Activated gamma-delta T cell treated with anti-CD3 and anti-CD28 coated beads, Interleukin-2, amount 50 U/mL, for 16 hours (primary cell): ENCODE measurements around the gene RPS29.
"Not testable (repeated sequence)": the region's sequence is repeated elsewhere in the genome, so short reads cannot be mapped to it uniquely, and the experiment has no call there.

Source experiments
- DNase-seq: peaks from one replicate; pipeline ENCODE4 v3.0.0-alpha.2; 2020; ENCODE audit warnings: low read depth

RPS29 gene

GRCh38 chr14:49598189-49598484, 12.0 kb upstream of the RPS29 start:
- no peak for DNase-seq

GRCh38 chr14:49594347-49595091, 8.3 kb upstream of the RPS29 start:
- DNase-seq: no peak

DNA sequence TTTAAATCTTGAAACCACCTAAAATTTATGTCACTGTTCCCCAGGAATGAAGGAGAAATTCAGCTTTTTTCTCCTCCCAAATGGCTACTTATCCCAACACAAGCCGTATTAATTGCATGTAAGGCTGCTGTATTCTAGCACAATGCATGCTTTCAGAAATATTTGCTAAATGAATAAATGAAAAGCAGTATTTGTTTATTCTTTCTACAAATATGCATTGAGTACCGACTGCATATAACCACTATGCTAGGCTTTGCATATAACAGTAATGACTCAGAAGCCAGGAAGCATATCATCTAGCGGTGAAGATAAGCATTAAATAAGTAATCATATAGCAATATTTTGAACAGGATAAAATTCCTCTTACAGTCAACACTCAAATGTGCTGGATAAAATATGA, 6.8 kb upstream of the RPS29 start:
- no peak for DNase-seq

GRCh38 chr14:49589387-49589786, 3.2 kb upstream of the RPS29 start:
- DNase-seq: no peak

GRCh38 chr14:49586673-49587460, 687 bp upstream of the RPS29 start:
- peak; percentile 17 for DNase-seq

DNA sequence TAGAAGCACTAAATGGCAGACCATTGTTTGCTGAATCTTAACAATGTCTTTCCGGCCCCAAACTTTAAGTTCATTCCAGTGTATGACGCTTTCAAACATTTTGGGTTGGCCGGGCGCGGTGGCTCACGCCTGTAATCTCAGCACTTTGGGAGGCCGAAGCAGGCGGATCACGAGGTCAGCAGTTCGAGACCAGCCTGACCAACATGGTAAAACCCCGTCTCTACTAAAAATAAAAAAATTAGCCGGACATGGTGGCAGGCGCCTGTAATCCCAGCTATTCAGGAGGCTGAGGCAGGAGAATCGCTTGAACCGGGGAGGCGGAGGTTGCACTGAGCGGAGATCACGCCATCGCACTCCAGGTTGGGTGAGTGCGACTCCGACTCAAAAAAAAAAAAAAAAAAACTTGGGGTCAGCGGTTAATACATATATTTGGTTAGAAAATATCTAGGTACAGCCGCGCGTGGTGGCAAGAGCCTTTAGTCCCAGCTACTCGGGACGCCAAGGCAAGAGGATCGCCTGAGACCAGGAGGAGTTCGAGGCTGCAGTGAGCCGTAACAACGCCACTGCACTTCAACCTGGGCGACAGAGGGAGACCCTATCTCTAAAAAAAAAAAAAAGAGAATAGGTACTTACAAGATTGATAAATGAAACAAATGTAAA, 1.1 kb downstream of the RPS29 start:
- DNase-seq: not testable (repeated sequence)

DNA sequence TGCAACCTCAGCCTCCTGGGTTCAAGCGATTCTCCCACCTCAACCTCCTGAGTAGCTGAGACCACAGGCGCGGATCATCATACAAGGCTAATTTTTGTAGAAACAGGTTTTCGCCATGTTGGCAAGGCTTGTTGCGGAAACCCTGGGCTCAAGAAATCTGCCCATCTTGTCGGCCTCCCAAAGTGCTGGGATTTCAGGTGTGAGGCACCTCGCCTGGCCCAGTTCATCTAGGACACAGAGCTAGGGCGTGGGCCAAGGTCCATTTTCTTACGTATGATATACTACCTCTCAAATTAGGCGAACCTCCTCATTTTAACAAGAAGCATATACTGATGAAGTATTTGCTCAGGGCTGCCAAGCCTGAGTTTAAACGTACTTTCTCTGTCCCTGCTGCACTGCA, 2.1 kb downstream of the RPS29 start:
- no peak for DNase-seq

- DNase-seq: no peak
These were observed 2.6 kb downstream of the RPS29 start for GRCh38 chr14:49583629-49584028.

DNA sequence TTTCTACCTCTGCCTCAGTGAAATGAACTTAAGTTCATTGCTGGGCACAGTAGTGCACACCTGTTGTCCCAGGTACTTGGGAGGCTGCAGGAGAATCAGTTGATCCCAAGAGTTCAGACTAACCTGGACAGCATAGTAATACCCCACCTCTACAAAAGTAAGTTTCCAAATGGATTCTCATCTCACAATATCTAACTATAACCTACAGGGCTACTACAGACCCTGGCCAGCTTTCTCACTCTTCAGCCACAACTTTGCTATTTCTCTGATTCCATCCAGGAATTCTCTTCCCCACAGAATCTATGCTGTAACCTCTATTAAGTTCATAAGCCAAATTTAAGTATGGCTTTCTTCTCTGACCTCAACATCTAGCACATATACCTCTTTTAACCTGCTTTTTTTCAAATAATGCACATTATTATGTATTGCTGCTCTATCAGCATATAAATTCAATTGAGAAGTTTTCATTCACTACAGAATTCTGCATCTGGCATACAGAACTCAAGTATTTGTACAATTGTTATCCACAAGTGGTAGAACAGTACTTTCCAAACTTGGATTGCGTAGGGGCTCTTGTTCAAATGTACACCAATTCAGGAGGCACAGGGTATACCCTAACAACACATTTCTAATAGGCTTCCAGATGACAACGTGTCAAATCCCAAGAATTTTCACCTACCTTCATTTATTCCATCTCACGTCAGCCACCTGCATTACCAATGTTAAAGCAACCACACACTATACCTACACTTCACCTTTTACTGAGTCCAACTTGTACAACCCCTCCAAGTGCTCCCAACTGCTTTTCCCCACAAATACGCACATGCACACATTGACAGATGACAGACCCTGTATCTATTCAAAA, 3.8 kb downstream of the RPS29 start:
- DNase-seq: no peak

DNA sequence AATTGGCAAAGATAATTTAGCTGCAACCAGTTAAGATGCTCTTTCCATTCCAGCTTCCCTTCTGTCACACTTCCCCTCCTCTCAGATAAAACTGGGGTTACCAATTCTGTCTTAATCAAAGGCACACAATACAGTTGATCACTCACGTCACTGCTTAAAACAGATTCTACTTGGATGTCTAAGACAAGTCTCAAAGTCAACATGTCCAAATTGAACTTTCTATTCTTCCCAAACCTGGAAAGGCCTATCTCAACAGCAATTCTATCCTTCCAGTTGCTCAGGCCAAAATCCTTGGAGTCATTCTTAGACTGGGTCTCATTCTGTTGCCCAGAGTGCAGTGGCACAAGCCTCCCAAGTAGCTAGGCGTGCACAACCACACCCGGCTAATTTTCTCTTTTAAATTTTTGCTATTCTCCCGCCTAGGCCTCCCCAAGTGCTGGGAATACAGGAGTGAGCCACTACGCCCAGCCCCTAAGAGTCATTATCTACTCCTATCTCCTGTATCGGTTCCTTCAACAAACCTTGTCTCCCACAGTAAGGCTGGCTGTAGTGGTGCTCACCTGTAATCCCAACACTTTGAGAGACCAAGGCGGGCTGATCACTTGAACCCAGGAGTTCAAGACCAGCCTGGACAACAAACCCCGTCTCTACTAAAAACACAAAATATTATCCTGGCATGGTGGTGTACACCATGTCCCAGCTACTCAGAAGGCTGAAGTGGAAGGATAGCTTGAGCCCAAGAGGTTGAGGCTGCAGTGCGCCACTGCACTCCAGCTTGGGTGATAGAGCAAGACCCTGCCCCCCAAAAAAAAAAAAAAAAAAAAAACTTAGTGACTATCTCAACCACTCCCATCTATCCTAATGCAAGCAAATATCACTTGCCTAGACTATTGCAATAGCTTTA, 4.7 kb downstream of the RPS29 start:
- no peak for DNase-seq

- no peak for DNase-seq
These were observed 6.3 kb downstream of the RPS29 start for GRCh38 chr14:49579841-49580240.

DNA sequence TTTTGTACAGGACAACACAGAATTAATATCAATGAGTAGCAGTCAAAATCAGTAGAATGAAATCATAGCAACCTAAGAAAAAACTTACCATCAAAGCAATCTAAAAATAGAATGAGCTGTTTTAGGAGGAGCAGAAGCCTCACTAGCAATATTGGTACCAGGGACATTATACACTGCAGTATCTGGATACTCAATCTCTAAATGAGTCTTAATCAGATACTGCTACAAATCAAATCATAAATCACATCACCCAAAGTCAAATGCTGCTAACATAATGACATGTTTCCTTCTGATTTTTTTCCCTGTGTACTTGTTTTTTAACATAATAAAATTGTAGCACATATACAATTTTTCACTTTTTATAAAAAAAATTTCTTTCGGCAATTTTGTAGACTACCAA, 8.0 kb downstream of the RPS29 start:
- DNase-seq: no peak

DNA sequence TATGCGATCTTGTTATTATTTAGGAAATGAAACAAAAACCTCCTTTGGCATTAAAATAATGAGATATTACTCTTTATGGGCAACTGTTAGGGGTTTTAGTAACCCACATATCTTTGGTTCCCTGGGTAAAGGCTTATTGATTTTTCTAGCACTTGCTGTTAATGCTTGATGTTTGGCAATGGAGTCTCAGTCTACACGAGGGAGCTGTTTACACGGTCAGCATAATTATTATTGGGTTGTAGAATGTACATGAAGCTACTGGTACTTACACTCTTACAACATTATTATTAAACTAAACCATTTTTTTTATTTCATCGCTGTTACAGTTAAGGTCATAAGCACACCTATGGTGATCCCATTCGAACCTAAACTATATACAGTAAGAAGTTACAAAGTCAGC, 12.1 kb downstream of the RPS29 start:
- DNase-seq: no peak

DNA sequence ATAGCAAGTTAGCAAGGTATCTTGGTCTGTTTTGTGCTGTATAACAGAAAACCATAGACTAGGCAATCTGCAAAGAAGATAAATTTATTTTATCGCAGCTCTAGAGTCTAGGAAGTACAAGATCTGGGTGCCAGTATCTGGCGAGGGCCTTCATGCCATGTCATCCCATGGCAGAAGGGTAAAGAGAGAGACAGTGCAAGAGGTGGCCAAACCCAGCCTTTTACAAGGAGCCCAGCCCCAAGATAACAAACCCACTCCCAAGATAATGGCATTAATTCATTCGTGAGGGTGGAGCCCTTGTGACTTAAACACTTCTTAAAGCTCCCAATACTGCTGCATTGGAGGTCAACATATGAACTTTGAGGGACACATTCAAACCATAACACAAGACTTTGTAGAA, 16.9 kb downstream of the RPS29 start:
- DNase-seq: no peak

- DNase-seq: no peak
These were observed 19.5 kb downstream of the RPS29 start for GRCh38 chr14:49566714-49567113.

DNA sequence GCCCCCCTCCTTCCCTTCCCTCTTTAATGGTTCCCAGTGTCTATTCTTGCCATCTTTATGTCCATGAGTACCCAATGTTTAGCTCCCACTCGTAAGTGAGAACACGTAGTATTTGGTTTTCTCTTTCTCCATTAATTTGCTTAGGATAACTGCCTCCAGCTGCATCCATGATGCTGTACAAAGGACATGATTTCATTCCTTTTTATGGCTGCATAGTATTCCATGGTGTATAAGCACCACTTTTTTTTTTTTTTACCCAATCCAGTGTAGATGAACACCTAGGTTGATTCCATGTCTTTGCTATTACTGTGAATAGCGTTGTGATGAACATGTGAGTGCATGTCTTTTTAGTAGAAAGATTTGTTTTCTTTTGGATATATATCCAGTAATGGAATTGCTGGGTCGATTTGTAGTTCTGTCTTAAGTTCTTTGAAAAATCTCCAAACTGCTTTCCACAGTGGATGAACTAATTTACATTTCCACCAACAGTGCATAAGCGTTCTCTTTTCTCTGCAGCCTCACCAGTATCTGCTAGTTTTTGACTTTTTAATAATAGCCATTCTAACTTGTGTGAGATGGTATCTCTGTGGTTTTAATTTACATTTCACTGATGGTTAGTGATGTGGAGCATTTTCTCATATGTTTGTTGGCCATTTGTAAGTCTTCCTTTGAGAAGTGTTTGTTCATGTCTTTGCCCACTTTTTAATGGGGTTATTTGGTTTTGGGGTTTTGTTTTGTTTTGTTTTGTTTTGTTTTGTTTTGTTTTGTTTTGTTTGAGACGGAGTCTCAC, 26.0 kb downstream of the RPS29 start:
- no peak for DNase-seq

DNA sequence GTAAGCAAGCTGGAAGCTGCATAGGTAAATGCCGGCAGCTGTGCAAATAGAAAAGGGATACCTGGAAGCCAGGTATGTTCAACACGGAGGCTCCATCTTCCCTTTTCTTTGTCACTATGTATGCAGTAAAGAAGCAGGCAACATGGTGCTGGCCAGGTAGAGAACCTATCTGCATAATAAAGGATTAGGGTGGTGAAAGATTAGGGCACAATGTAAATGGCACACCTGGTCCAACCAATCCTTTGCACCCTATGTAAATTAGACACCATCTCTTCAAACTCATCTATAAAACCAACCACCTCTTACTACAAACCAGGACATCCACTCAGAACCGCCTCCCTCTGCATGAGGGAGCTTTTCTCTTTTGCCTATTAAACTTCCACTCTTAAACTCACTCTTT, 32.3 kb downstream of the RPS29 start:
- no peak for DNase-seq

DNA sequence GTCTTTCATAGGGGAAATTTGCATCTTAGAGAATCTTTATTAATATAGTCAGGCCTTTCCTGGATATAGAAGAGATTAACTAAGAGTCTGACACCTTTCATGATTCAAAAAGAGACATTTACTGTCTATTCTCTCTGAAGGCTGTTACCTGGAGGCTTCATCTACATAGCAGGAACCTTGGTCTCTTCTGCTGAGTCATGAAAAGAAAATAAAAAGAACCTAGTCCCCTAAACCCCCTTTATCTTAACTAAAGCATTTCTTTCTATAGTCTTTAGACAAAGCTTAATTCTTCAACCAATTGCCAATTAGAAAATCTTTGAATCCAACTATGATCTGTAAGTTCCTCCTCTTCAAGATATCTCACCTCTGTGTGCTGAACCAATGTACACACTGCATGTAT, 33.1 kb downstream of the RPS29 start:
- no peak for DNase-seq

GRCh38 chr14:49551569-49551968, 34.6 kb downstream of the RPS29 start:
- DNase-seq: no peak
